B cell (primary cell): ENCODE data around the gene SERINC1. TPM values are rescaled to one million over a fixed set of nuclear protein-coding genes. Genes with fewer than 3 reads are reported as not detected.

ENCODE experiments used
- ATAC-seq: fragments of 200-7000 bp; cut with Tn5 transposase; one replicate; pipeline ENCODE4 v1.10.0; 2021; ENCODE audit warnings: low read depth, mild to moderate bottlenecking, moderate number of reproducible peaks, moderate library complexity
- CTCF ChIA-PET: fragments of 350-600 bp; sonication (Branson Sonifier 250); formaldehyde crosslinking; loops from one replicate; lab custom pipeline; 2021; ENCODE audit warnings: antibody characterized with exemption, inconsistent platforms; lab: Charles Lee
- POLR2A ChIA-PET: fragments of 350-600 bp; sonication (Branson Sonifier 250); formaldehyde crosslinking; loops from one replicate; lab custom pipeline; 2021; ENCODE audit warnings: antibody characterized with exemption; lab: Charles Lee
- DNase-seq: peaks from one replicate; pipeline ENCODE4 v3.0.0; 2013
- H2AFZ ChIP-seq: 2 replicates; pipeline ENCODE4 v1.6.1; 2012; ENCODE audit warnings: mild to moderate bottlenecking, low read depth, low read length; ENCODE audit not compliant: insufficient read depth, poor library complexity, severe bottlenecking
- H3K27ac ChIP-seq, 2 donors: 1 replicate in 1 of 2; 2 replicates in 1 of 2; pipeline ENCODE4 v1.5.1; 2012 to 2013; ENCODE audit warnings: low read length in 2 of 2, mild to moderate bottlenecking in 2 of 2, moderate library complexity in 1 of 2
- H3K27me3 ChIP-seq, 4 experiments: fragments of 200-600 bp in 1 of 4; sonication (generic) in 1 of 4; replicated peaks in 1 of 4; 1 replicate in 2 of 4; 2 replicates in 2 of 4; pipeline versions ENCODE4 v1.6.1 to v1.7.0; 2013 to 2016; ENCODE audit warnings: low read length in 3 of 4, mild to moderate bottlenecking in 2 of 4, mixed read lengths in 1 of 4, moderate library complexity in 1 of 4; ENCODE audit not compliant: insufficient read depth in 4 of 4, control insufficient read depth in 3 of 4; ENCODE audit errors: control extremely low read depth in 1 of 4
- H3K36me3 ChIP-seq, 2 experiments: replicated peaks in 1 of 2; 1 replicate in 1 of 2; 2 replicates in 1 of 2; pipeline versions ENCODE4 v1.6.1 to v1.7.1; 2013; ENCODE audit warnings: low read length in 1 of 2; ENCODE audit not compliant: insufficient read depth in 2 of 2, control insufficient read depth in 1 of 2; ENCODE audit errors: control extremely low read depth in 1 of 2, extremely low read depth in 1 of 2
- H3K4me1 ChIP-seq, 2 donors: fragments of 200-600 bp in 1 of 2; sonication (generic) in 1 of 2; 1 replicate in 1 of 2; 2 replicates in 1 of 2; pipeline versions ENCODE4 v1.5.1 to v1.6.1; 2013 to 2017; ENCODE audit warnings: low read length in 2 of 2; ENCODE audit not compliant: control insufficient read depth in 2 of 2, insufficient read depth in 2 of 2
- H3K4me2 ChIP-seq: replicated peaks from 2 replicates; pipeline ENCODE3; 2012; ENCODE audit warnings: mild to moderate bottlenecking, low read depth, low read length; ENCODE audit not compliant: poor library complexity, severe bottlenecking
- H3K4me3 ChIP-seq, 5 experiments: fragments of 200-600 bp in 1 of 5; sonication (generic) in 1 of 5; 1 replicate in 3 of 5; 2 replicates in 2 of 5; pipeline versions ENCODE4 v1.5.1 to v1.7.0; 2011 to 2016; ENCODE audit warnings: low read length in 4 of 5, mild to moderate bottlenecking in 4 of 5, low read depth in 2 of 5, control low read depth in 1 of 5, moderate library complexity in 1 of 5; ENCODE audit not compliant: insufficient read depth in 1 of 5; ENCODE audit errors: control extremely low read depth in 1 of 5, extremely low read depth in 1 of 5
- H3K79me2 ChIP-seq: fragments of 200-600 bp; sonication (generic); one replicate; pipeline ENCODE4 v1.6.0; 2016; ENCODE audit warnings: low read length; ENCODE audit not compliant: control insufficient read depth, insufficient read depth
- H3K9ac ChIP-seq: fragments of 200-600 bp; sonication (generic); 2 replicates; pipeline ENCODE4 v1.6.1; 2017; ENCODE audit warnings: mild to moderate bottlenecking, low read length, moderate library complexity
- H3K9me3 ChIP-seq, 3 donors: one replicate each; pipeline versions ENCODE4 v1.6.1 to v1.7.1; 2013; ENCODE audit warnings: low read length in 2 of 3; ENCODE audit not compliant: control insufficient read depth in 2 of 3, insufficient read depth in 1 of 3; ENCODE audit errors: control extremely low read depth in 1 of 3
- H4K20me1 ChIP-seq: 2 replicates; pipeline ENCODE4 v1.6.0; 2012; ENCODE audit warnings: mild to moderate bottlenecking, low read length; ENCODE audit not compliant: insufficient read depth, control insufficient read depth, poor library complexity, severe bottlenecking
- H3K27ac Mint-ChIP-seq: one replicate; pipeline ENCODE4 v1.8.0; 2021; ENCODE audit warnings: mixed read lengths
- H3K27me3 Mint-ChIP-seq: one replicate; pipeline ENCODE4 v1.8.0; 2021; ENCODE audit warnings: mixed read lengths
- H3K4me1 Mint-ChIP-seq: one replicate; pipeline ENCODE4 v1.8.0; 2021; ENCODE audit warnings: mixed read lengths
- H3K4me3 Mint-ChIP-seq: one replicate; pipeline ENCODE4 v1.8.0; 2021; ENCODE audit warnings: mixed read lengths
- H3K9me3 Mint-ChIP-seq: one replicate; pipeline ENCODE4 v1.8.0; 2022; ENCODE audit warnings: mixed read lengths; ENCODE audit not compliant: insufficient read depth
- EZH2 ChIP-seq: IDR thresholded peaks from 2 replicates; pipeline ENCODE4 v1.6.1; 2012; ENCODE audit warnings: borderline replicate concordance, low read depth, mild to moderate bottlenecking, moderate library complexity, low read length; ENCODE audit not compliant: insufficient read depth, poor library complexity, severe bottlenecking
- WGBS: methylation state at CpG from one replicate; pipeline ENCODE4 v1.1.5; 2013; ENCODE audit warnings: missing lambda C conversion rate; ENCODE audit not compliant: insufficient coverage; 5-methylcytosine and 5-hydroxymethylcytosine counted together
- intact Hi-C: fragments of 100-400 bp; cut with micrococcal nuclease; formaldehyde crosslinking; loops from one replicate; pipeline ENCODE4 v1.10.0; 2022
- polyA plus RNA-seq: library from polyadenylated mRNA; depleted of rRNA; stranded (reverse); fragments of >200 nt; gene quantifications from 2 replicates; pipeline ENCODE4 v1.2.3, GENCODE V29; 2012
- total RNA-seq, 2 donors: library from RNA; stranded (reverse); fragments of 120-200 nt in 1 of 2; gene quantifications; 1 replicate in 1 of 2; 2 replicates in 1 of 2; pipeline versions ENCODE4 v1.2.3 to v1.2.4, GENCODE V29; 2013 to 2022
- TF ChIP-seq, protein P1 (sequence below): fragments of 200-600 bp; IDR thresholded peaks from one replicate; pipeline ENCODE4 v1.8.0; 2022; ENCODE audit warnings: antibody characterized with exemption, mild to moderate bottlenecking

The SERINC1 gene
- total and polyA plus RNA-seq, 2 donors (not counting 1 experiment from before 2014, with no cell fraction given): 17.2 to 92.1 TPM

DNA sequence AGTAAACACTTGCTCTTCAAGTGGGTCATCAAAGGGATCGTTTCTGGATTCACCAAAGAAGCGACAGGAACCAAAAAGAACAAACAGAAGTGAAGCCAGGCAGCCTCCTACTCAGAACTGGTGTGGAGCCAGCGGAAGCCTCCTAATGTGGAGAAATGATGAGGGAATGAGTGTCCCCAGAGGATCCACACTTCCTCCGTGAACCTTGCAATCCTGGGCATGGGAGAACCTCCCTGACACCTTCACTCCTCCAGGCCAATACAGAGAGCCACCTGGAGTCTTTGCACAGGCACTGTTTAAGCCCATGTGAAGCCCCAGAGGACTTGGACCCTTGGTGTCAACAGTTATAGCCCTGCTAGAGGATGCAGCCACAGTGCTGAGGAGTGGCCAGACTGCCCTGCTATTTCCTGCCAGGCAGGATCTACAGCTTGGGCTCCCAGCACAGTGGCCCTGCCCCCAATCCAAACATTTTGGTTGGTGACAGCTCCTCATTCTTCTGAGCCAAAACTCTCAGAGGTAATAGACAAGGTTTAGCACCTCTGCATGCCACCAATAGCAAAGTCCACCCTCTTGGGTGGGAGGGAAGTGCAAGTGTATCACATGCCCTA, 23.2 kb upstream of the SERINC1 start:
- ChIA-PET POLR2A (no interaction called here), CTCF (interaction anchor here (1.1 to 10.6 kb wide), 2 partner anchors 13 to 34 kb away, joined by 4 to 193 read pairs; no protein-coding TSS in a partner anchor)
- Histone ChIP-seq H3K27me3 (no peaks in the 10 kb centered on the region), H3K4me3 (no peak overlapping the region), H2AFZ (no peak overlapping the region), H3K36me3 (no peaks in the 10 kb centered on the region), H3K4me1 (peaks cover 5 to 10% of the 10 kb centered on the region in 2 donors), H3K9ac (no peak overlapping the region), H4K20me1 (no peaks in the 10 kb centered on the region), H3K4me2 (no peak overlapping the region), H3K79me2 (no peaks in the 10 kb centered on the region), H3K9me3 (peaks cover 0 to 18% (median 13%) of the 10 kb centered on the region in 3 donors), H3K27ac (no peak overlapping the region)
- Mint-ChIP-seq H3K4me1 (peaks cover 12% of the 10 kb centered on the region), H3K27me3 (peaks cover 11% of the 10 kb centered on the region), H3K27ac (no peak overlapping the region), H3K9me3 (peaks cover 10% of the 10 kb centered on the region), H3K4me3 (no peak overlapping the region)
- TF ChIP-seq, protein P1, sequence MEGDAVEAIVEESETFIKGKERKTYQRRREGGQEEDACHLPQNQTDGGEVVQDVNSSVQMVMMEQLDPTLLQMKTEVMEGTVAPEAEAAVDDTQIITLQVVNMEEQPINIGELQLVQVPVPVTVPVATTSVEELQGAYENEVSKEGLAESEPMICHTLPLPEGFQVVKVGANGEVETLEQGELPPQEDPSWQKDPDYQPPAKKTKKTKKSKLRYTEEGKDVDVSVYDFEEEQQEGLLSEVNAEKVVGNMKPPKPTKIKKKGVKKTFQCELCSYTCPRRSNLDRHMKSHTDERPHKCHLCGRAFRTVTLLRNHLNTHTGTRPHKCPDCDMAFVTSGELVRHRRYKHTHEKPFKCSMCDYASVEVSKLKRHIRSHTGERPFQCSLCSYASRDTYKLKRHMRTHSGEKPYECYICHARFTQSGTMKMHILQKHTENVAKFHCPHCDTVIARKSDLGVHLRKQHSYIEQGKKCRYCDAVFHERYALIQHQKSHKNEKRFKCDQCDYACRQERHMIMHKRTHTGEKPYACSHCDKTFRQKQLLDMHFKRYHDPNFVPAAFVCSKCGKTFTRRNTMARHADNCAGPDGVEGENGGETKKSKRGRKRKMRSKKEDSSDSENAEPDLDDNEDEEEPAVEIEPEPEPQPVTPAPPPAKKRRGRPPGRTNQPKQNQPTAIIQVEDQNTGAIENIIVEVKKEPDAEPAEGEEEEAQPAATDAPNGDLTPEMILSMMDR: no peak
- TF ChIP-seq EZH2: no peak
- intact Hi-C loops: loop anchor here (5.0 kb wide), 1 partner anchor 343 kb away; no protein-coding TSS in a partner anchor
- DNase-seq: no peak
- no peak for ATAC-seq
- WGBS: 58% methylated on average over 3 of the region's 4 CpGs

DNA sequence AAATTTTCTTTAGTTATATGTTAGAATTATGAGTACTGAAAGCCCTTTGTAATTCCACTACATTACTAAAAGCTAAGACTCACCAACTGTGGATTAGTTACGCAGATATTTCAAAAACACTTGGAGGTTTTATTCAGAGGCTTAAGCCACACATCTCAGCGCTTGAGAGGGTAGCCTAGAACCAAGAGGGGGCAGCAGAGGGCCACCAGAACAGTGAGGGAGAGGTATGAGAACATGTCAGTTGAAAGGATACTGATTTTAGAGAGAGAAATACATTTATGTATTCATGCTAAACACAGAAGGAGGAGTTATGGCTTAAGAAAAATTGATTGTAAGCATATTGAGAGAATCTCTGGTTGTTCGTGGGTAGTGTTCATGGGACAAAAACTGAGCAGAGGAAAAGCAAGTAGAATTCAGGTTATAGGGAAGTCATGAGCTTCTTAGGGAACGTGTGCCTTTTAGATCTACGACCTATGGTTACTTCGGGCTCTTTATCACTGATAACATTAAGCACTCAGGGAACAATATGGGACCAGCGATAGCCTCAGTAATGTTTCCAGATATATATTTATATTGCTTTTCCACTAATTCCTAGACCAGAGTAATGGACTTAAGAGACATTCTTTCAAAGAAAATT, 20.4 kb upstream of the SERINC1 start:
- H3K9me3 Mint-ChIP-seq: peaks cover under 1% of the 10 kb centered on the region
- intact Hi-C loops: loop anchor here (1.0 to 5.0 kb wide), 3 partner anchors 15 to 345 kb away; no protein-coding TSS in a partner anchor
- ATAC-seq (peak; percentile 93), DNase-seq (peak; percentile 72)
- peaks cover 5 to 10% of the 10 kb centered on the region in 2 donors for H3K4me1 ChIP-seq
- H3K27ac ChIP-seq: no peak overlapping the region
- TF ChIP-seq EZH2: no peak
- TF ChIP-seq, protein P1: peak; percentile 97
- H3K27me3 ChIP-seq: no peaks in the 10 kb centered on the region
- no peaks in the 10 kb centered on the region for H4K20me1 ChIP-seq
- H3K36me3 ChIP-seq: no peaks in the 10 kb centered on the region
- ChIA-PET POLR2A (no interaction called here), CTCF (interaction anchor here (0.8 to 10.6 kb wide), 17 partner anchors 8 to 347 kb away, joined by 3 to 193 read pairs (median 6); partner anchors contain the start of gene SERINC1)
- 0% methylated on average over 2 of the region's 7 CpGs for WGBS
- H3K4me2 ChIP-seq: peak overlapping the region; percentile 34
- H3K4me3 Mint-ChIP-seq: peak overlapping the region; percentile 2
- peak overlapping the region; percentile 62 for H2AFZ ChIP-seq
- no peaks in the 10 kb centered on the region for H3K79me2 ChIP-seq
- no peak overlapping the region for H3K27ac Mint-ChIP-seq
- H3K9ac ChIP-seq: no peak overlapping the region
- H3K9me3 ChIP-seq: peaks cover 0 to 13% (median 12%) of the 10 kb centered on the region in 3 donors
- H3K27me3 Mint-ChIP-seq: no peaks in the 10 kb centered on the region
- H3K4me1 Mint-ChIP-seq: peaks cover 12% of the 10 kb centered on the region
- no peak overlapping the region for H3K4me3 ChIP-seq
